HepG2 (cell line): ENCODE measurements around the gene HEY2. TPM values are rescaled to one million over a fixed set of nuclear protein-coding genes. Genes with fewer than 3 reads are reported as not detected.

Experiments
- FOXA3 ChIP-seq: IDR thresholded peaks from 2 replicates; pipeline ENCODE4 v1.6.1; 2016; ENCODE audit warnings: missing genetic modification reagents, missing compliant biosample characterization
- HIC2 ChIP-seq: sonication (generic); formaldehyde crosslinking; IDR thresholded peaks from 2 replicates; pipeline ENCODE4 v1.9.0; 2022; ENCODE audit warnings: low read depth, missing genetic modification reagents
- KDM2A ChIP-seq: sonication (generic); formaldehyde crosslinking; IDR thresholded peaks from 2 replicates; pipeline ENCODE4 v1.4.0; 2020; ENCODE audit warnings: low read depth, missing genetic modification reagents, borderline replicate concordance
- MBD4 ChIP-seq: IDR thresholded peaks from 2 replicates; pipeline ENCODE4 v1.6.1; 2012; ENCODE audit warnings: low read length, inconsistent platforms, borderline replicate concordance
- MIER3 ChIP-seq: IDR thresholded peaks from 2 replicates; pipeline ENCODE4 v1.6.1; 2016; ENCODE audit warnings: missing compliant biosample characterization, borderline replicate concordance
- MLXIP ChIP-seq: sonication (generic); formaldehyde crosslinking; IDR thresholded peaks from 2 replicates; pipeline ENCODE4 v1.9.0; 2021; ENCODE audit warnings: missing genetic modification reagents, borderline replicate concordance
- NR0B2 ChIP-seq: sonication (generic); formaldehyde crosslinking; IDR thresholded peaks from 2 replicates; pipeline ENCODE4 v1.4.0; 2020; ENCODE audit warnings: mild to moderate bottlenecking, missing genetic modification reagents
- TIGD3 ChIP-seq: sonication (generic); formaldehyde crosslinking; IDR thresholded peaks from 2 replicates; pipeline ENCODE4 v1.5.1; 2020; ENCODE audit warnings: mild to moderate bottlenecking, missing genetic modification reagents, borderline replicate concordance
- ZBTB33 ChIP-seq: sonication (generic); formaldehyde crosslinking; IDR thresholded peaks from 2 replicates; pipeline ENCODE4 v1.4.0; 2020; ENCODE audit warnings: missing genetic modification reagents
- ZNF777 ChIP-seq: sonication (generic); formaldehyde crosslinking; IDR thresholded peaks from 2 replicates; pipeline ENCODE4 v1.4.0; 2020; ENCODE audit warnings: missing genetic modification reagents
- ZNF780A ChIP-seq: sonication (generic); formaldehyde crosslinking; IDR thresholded peaks from 2 replicates; pipeline ENCODE4 v1.8.0; 2022; ENCODE audit warnings: mild to moderate bottlenecking, missing genetic modification reagents, moderate library complexity
- ZSCAN22 ChIP-seq: sonication (generic); formaldehyde crosslinking; IDR thresholded peaks from 2 replicates; pipeline ENCODE4 v1.4.0; 2020; ENCODE audit warnings: mild to moderate bottlenecking, missing genetic modification reagents
- ZSCAN25 ChIP-seq: sonication (generic); formaldehyde crosslinking; IDR thresholded peaks from 2 replicates; pipeline ENCODE4 v1.8.0; 2022; ENCODE audit warnings: mild to moderate bottlenecking, missing genetic modification reagents
- ZXDC ChIP-seq: sonication (generic); formaldehyde crosslinking; IDR thresholded peaks from 2 replicates; pipeline ENCODE4 v1.5.0; 2020; ENCODE audit warnings: mild to moderate bottlenecking, missing genetic modification reagents
- polyA plus RNA-seq, 8 experiments: library from polyadenylated mRNA; depleted of rRNA in 3 of 8; stranded (reverse) in 7 of 8; unstranded in 1 of 8; fragments of >200 nt; fragmentation: Illumina TruSeq in 4 of 8; extraction: Trizol in 4 of 8; gene quantifications; 2 replicates each; pipeline versions ENCODE4 v1.2.1 to v1.2.3, GENCODE V29; 2011 to 2016; ENCODE audit warnings: low read depth in 4 of 8, missing spikeins in 1 of 8, mixed read lengths in 1 of 8; ENCODE audit not compliant: insufficient read depth in 1 of 8
- total RNA-seq, 5 experiments: library from RNA; depleted of rRNA; stranded (reverse); fragments of >200 nt; fragmentation: Illumina TruSeq; extraction: Trizol; gene quantifications; 2 replicates each; pipeline ENCODE4 v1.2.3, GENCODE V29; 2016; ENCODE audit warnings: low read depth in 1 of 5

The HEY2 gene
- total and polyA plus RNA-seq, 2 of the 13 experiments (the other 11 are each of a cell fraction or from before 2014, with no cell fraction given) = 0.04 TPM

GRCh38 chr6:125779924-125780539 is 30.6 kb downstream of the HEY2 start (continued):
- no peak; the same call in 1 of the 2 replicates for TF ChIP-seq ZNF777
- peak; percentile 84; the same call in 1 of the 2 replicates for TF ChIP-seq MIER3 (CRISPR knock-in tag)
- TF ChIP-seq ZXDC (CRISPR knock-in tag) = no peak
- TF ChIP-seq TIGD3 = no peak
- TF ChIP-seq MBD4 = no peak; the same call in 1 of the 2 replicates
- no peak for TF ChIP-seq HIC2 (CRISPR knock-in tag)
- peak; percentile 66; the same call in 1 of the 2 replicates for TF ChIP-seq ZBTB33 (CRISPR knock-in tag)
- peak; percentile 73 for TF ChIP-seq FOXA3 (CRISPR knock-in tag)
- TF ChIP-seq ZSCAN25 = no peak
- no peak for TF ChIP-seq MLXIP
- TF ChIP-seq ZNF780A (CRISPR knock-in tag) = no peak
- no peak for TF ChIP-seq NR0B2 (CRISPR knock-in tag)
- no peak for TF ChIP-seq ZSCAN22
- peak; percentile 63 for TF ChIP-seq KDM2A
